ENCODE measurements around the gene NAA60. TPM values are rescaled to one million over a fixed set of nuclear protein-coding genes. Genes with fewer than 3 reads are reported as not detected.
"Not testable (repeated sequence)": the region's sequence is repeated elsewhere in the genome, so short reads cannot be mapped to it uniquely, and the experiment has no call there.

NAA60 gene
- polyA plus RNA-seq, 3 donors: 25.0 to 32.4 (median 25.9) TPM

GRCh38 chr16:3523281-3523680, 79.8 kb downstream of the NAA60 start:
- 90 to 94% (median 90%) methylated on average over 3 of the region's 3 CpGs for WGBS, 3 donors
- H3K27ac ChIP-seq (ENCODE audit: low read depth, low read length): no peak overlapping the region

- WGBS, 3 donors: 78 to 95% (median 91%) methylated on average over 5 of the region's 5 CpGs
- H3K27ac ChIP-seq (ENCODE audit: low read depth, low read length): no peak overlapping the region
Observed at GRCh38 chr16:3525951-3526350, 82.5 kb downstream of the NAA60 start.

GRCh38 chr16:3527216-3527829, 83.8 kb downstream of the NAA60 start:
- 53 to 60% (median 53%) methylated on average over 12 of the region's 12 CpGs for WGBS, 3 donors

GRCh38 chr16:3528406-3528805, 84.9 kb downstream of the NAA60 start:
- 95 to 100% (median 100%) methylated on average over 2 of the region's 2 CpGs for WGBS, 3 donors
- no peak overlapping the region for H3K27ac ChIP-seq (ENCODE audit: low read depth, low read length)

More at GRCh38 chr16:3527216-3527829, 83.8 kb downstream of the NAA60 start:
- not testable (repeated sequence) for H3K27ac ChIP-seq (ENCODE audit: low read depth, low read length)

- H3K27ac ChIP-seq (ENCODE audit: low read depth, low read length): no peak overlapping the region
Observed at GRCh38 chr16:3529175-3529574, 85.7 kb downstream of the NAA60 start.

- WGBS, 3 donors: 96 to 97% (median 96%) methylated on average over 12 of the region's 12 CpGs
- H3K27ac ChIP-seq (ENCODE audit: low read depth, low read length): no peak overlapping the region
Observed at GRCh38 chr16:3530371-3530914, 87.0 kb downstream of the NAA60 start.

GRCh38 chr16:3532741-3533140, 89.3 kb downstream of the NAA60 start:
- WGBS, 3 donors: 90 to 96% (median 91%) methylated on average over 12 of the region's 12 CpGs
- no peak overlapping the region for H3K27ac ChIP-seq (ENCODE audit: low read depth, low read length)

GRCh38 chr16:3534126-3534525, 90.6 kb downstream of the NAA60 start:
- WGBS, 3 donors: 94 to 96% (median 95%) methylated on average over 10 of the region's 10 CpGs
- H3K27ac ChIP-seq (ENCODE audit: low read depth, low read length): no peak overlapping the region

GRCh38 chr16:3536271-3536731, 92.8 kb downstream of the NAA60 start:
- 72 to 77% (median 75%) methylated on average over 3 of the region's 3 CpGs for WGBS, 3 donors
- H3K27ac ChIP-seq (ENCODE audit: low read depth, low read length): no peak overlapping the region

Other genes with a start within 250 kb of the NAA60 start
- gene ZNF200, start 208.5 kb upstream of the NAA60 start, polyA plus RNA-seq: 1 to 10 TPM; 1.9 to 4.8 (median 3.2) TPM
- gene MEFV, start 187.0 kb upstream of the NAA60 start, polyA plus RNA-seq: 1 to 10 TPM in 2 of 3 donors, under 1 TPM in 1; 0.18 to 2.8 (median 2.1) TPM
- gene ZNF263, start 160.2 kb upstream of the NAA60 start, polyA plus RNA-seq: 10 to 100 TPM; 11.9 to 25.7 (median 15.9) TPM
- gene TIGD7, start 138.2 kb upstream of the NAA60 start, polyA plus RNA-seq: 1 to 10 TPM; 1.2 to 2.1 (median 2.0) TPM
- gene ZNF75A, start 138.2 kb upstream of the NAA60 start, polyA plus RNA-seq: 10 to 100 TPM in 2 of 3 donors, 1 to 10 TPM in 1; 8.1 to 15.0 (median 10.4) TPM
- under 1 TPM in 2 of 3 donors, not detected in 1; 0.03 to 0.09 TPM for gene OR2C1, start 87.8 kb upstream of the NAA60 start, polyA plus RNA-seq
- 10 to 100 TPM in 1 of 3 donors, 1 to 10 TPM in 2; 4.5 to 10.1 (median 6.0) TPM for gene ZSCAN32, start 42.7 kb upstream of the NAA60 start, polyA plus RNA-seq
- gene ZNF174, start 42.5 kb upstream of the NAA60 start, polyA plus RNA-seq: 1 to 10 TPM; 3.4 to 4.7 (median 4.3) TPM
- gene ZNF597, start 176 bp upstream of the NAA60 start, polyA plus RNA-seq: 1 to 10 TPM in 2 of 3 donors, under 1 TPM in 1; 0.58 to 1.5 (median 1.0) TPM
- not detected for gene C16orf90, start 51.8 kb downstream of the NAA60 start, polyA plus RNA-seq
- 10 to 100 TPM in 1 of 3 donors, 1 to 10 TPM in 2; 8.5 to 16.5 (median 9.3) TPM for gene CLUAP1, start 57.3 kb downstream of the NAA60 start, polyA plus RNA-seq
- under 1 TPM; 0.22 to 0.86 (median 0.26) TPM for gene NLRC3, start 133.7 kb downstream of the NAA60 start, polyA plus RNA-seq
- 1 to 10 TPM in 2 of 3 donors, under 1 TPM in 1; 0.84 to 1.7 (median 1.3) TPM for gene SLX4, start 167.9 kb downstream of the NAA60 start, polyA plus RNA-seq
- 1 to 10 TPM; 3.3 to 6.0 (median 4.7) TPM for gene DNASE1, start 211.0 kb downstream of the NAA60 start, polyA plus RNA-seq